Measurements from ENCODE around the gene VTCN1. TPM values are rescaled to one million over a fixed set of nuclear protein-coding genes. Genes with fewer than 3 reads are reported as not detected.

The VTCN1 gene
- total RNA-seq, 4 donors from 2014 or later: not detected

DNA sequence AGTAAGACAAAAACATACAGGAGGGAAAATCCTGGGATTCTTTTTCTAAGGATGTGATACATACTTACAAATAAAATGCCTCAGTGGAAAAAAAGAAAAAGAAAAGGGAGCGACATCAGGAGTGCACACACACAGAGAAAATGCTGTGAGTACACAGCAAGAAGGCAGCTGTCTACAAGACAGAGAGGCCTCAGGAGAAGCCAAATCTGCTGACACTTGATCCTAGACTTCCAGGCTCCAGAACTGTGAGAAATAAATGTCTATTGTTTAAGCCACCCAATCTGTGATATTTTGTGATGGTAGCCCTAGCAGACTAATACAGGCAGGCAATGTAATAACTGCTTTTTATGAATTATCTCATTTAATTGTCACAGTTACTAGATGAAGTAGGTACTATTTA lies 72.2 kb downstream of the VTCN1 start:
- Histone ChIP-seq H3K27ac (replicated peaks in 1 of 4) (no peak overlapping the region), H3K4me1 (no peaks in the 10 kb centered on the region), H3K36me3 (no peaks in the 10 kb centered on the region), H3K4me3 (no peak overlapping the region), H3K27me3 (no peaks in the 10 kb centered on the region), H3K9me3 (no peaks in the 10 kb centered on the region)
- TF ChIP-seq EP300 (IDR thresholded peaks at IDR 0.05) (no peak), POLR2A (IDR thresholded peaks at IDR 0.05; ENCODE audit: low read depth) (no peak), POLR2AphosphoS5 (IDR thresholded peaks at IDR 0.05) (no peak)
- TF ChIP-seq, protein P1, sequence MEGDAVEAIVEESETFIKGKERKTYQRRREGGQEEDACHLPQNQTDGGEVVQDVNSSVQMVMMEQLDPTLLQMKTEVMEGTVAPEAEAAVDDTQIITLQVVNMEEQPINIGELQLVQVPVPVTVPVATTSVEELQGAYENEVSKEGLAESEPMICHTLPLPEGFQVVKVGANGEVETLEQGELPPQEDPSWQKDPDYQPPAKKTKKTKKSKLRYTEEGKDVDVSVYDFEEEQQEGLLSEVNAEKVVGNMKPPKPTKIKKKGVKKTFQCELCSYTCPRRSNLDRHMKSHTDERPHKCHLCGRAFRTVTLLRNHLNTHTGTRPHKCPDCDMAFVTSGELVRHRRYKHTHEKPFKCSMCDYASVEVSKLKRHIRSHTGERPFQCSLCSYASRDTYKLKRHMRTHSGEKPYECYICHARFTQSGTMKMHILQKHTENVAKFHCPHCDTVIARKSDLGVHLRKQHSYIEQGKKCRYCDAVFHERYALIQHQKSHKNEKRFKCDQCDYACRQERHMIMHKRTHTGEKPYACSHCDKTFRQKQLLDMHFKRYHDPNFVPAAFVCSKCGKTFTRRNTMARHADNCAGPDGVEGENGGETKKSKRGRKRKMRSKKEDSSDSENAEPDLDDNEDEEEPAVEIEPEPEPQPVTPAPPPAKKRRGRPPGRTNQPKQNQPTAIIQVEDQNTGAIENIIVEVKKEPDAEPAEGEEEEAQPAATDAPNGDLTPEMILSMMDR (IDR thresholded peaks at IDR 0.05): no peak
- WGBS: 93% methylated on average over 1 of the region's 1 CpG
- no peak for DNase-seq (ENCODE audit: extremely low spot score)
- intact Hi-C loops (cut with DNase I): no loop called here

DNA sequence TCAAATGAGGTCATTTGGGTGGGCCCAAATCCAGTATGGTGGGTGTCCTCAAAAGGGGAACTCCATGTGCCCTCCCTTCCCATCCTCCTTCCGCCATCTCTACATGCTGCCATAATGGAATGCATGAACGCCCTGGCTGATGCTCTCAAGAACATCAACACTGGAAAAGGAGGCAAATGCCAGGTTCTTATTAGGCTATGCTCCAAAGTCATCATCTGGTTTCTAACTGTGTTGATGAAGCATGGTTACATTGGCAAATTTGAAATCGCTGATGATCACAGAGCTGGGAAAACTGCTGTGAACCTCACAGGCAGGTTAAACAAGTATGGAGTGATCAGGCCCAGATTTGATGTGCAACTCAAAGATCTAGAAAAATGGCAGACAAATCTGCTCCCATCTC lies 72.6 kb downstream of the VTCN1 start:
- Histone ChIP-seq H3K27me3 (no peaks in the 10 kb centered on the region), H3K27ac (replicated peaks in 1 of 4) (no peak overlapping the region), H3K4me1 (no peaks in the 10 kb centered on the region), H3K4me3 (no peak overlapping the region), H3K9me3 (no peaks in the 10 kb centered on the region), H3K36me3 (no peaks in the 10 kb centered on the region)
- DNase-seq (ENCODE audit: extremely low spot score): no peak
- 100% methylated on average over 3 of the region's 3 CpGs for WGBS
- intact Hi-C loops (cut with DNase I): no loop called here
- TF ChIP-seq EP300 (IDR thresholded peaks at IDR 0.05) (no peak), POLR2A (IDR thresholded peaks at IDR 0.05; ENCODE audit: low read depth) (no peak), POLR2AphosphoS5 (IDR thresholded peaks at IDR 0.05) (no peak)
- TF ChIP-seq, protein P1 (IDR thresholded peaks at IDR 0.05): no peak

DNA sequence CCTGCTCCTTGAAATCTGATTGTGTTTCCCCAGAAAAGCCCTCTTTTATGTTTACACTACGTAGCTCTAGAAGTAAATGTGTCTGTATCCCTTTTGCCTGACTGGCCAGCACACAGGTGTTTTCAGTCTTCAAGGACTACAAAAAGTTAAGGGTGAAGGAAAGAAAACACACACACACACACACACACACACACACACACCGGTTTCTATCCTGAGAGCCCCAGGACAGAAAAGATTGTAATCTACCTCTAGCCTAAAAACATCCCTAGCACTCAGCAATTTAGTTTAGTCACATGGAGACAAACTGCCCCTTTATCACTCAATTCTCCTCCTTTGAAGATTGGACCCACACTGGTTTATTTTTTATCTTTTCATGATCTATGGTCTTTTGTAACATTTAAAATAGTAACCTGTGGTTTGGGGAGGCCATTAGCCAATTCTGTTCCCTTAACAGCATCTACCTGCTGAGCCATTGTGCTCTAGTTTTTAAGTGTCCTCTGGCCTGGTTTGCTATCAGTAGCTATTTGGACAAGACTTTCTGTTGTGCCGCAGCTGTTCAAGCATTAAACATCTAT lies 73.4 kb downstream of the VTCN1 start:
- 83% methylated on average over 3 of the region's 3 CpGs for WGBS
- no peak overlapping the region for H3K4me3 ChIP-seq
- H3K27me3 ChIP-seq: no peaks in the 10 kb centered on the region
- TF ChIP-seq, protein P1 (IDR thresholded peaks at IDR 0.05): no peak
- TF ChIP-seq POLR2AphosphoS5 (IDR thresholded peaks at IDR 0.05) (no peak), POLR2A (IDR thresholded peaks at IDR 0.05; ENCODE audit: low read depth) (no peak), EP300 (IDR thresholded peaks at IDR 0.05) (no peak)
- no peak for DNase-seq (ENCODE audit: extremely low spot score)
- intact Hi-C loops (cut with DNase I): no loop called here
- no peaks in the 10 kb centered on the region for H3K4me1 ChIP-seq
- no peaks in the 10 kb centered on the region for H3K36me3 ChIP-seq
- H3K9me3 ChIP-seq: no peaks in the 10 kb centered on the region
- no peak overlapping the region for H3K27ac ChIP-seq (replicated peaks in 1 of 4)

DNA sequence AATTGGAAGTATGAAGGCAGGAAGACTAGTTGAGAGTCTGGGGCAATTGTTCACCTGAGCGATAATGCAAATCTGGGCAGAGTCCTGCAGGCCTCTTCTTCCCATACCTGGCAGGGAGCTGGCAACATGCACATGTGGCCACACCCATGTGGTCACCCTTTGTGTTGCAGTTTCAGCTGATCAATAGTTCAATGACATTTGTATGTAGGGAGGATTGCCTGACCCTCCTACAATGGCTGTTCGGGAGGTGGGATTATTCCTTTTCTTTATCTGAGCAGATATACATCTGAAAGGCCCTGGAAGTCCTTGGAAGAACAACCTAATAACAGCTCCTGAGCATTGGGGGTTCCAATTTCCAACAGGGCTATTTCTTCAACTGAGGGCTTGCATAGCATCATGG lies 74.0 kb downstream of the VTCN1 start:
- Histone ChIP-seq H3K27me3 (no peaks in the 10 kb centered on the region), H3K4me1 (no peaks in the 10 kb centered on the region), H3K27ac (replicated peaks in 1 of 4) (no peak overlapping the region), H3K36me3 (no peaks in the 10 kb centered on the region), H3K9me3 (no peaks in the 10 kb centered on the region), H3K4me3 (no peak overlapping the region)
- WGBS: 87% methylated on average over 2 of the region's 2 CpGs
- intact Hi-C loops (cut with DNase I): no loop called here
- DNase-seq (ENCODE audit: extremely low spot score): no peak
- TF ChIP-seq POLR2A (IDR thresholded peaks at IDR 0.05; ENCODE audit: low read depth): no peak
- TF ChIP-seq, protein P1 (IDR thresholded peaks at IDR 0.05): no peak
- no peak for TF ChIP-seq POLR2AphosphoS5 (IDR thresholded peaks at IDR 0.05)
- no peak for TF ChIP-seq EP300 (IDR thresholded peaks at IDR 0.05)

DNA sequence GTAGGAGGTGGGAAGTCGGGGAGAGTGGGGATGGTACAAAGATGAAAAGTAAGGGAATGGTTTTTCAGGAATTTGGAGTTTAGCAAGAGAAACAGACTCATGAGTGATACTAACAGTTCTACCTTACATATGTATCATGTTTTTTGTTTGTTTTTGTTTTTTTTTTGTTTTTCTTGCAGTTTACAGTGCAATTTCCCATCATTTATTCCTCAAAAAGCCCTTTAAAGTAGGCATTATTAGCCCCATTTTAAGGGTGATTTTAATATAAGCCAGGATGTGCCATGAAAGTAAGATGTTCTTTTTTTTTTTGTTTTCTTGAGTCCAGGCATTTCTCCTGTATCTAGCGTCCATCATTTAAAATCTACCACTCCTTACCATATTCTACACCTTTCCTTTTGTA lies 75.4 kb downstream of the VTCN1 start:
- H3K27me3 ChIP-seq: no peaks in the 10 kb centered on the region
- H3K27ac ChIP-seq (replicated peaks in 1 of 4): no peak overlapping the region
- intact Hi-C loops (cut with DNase I): no loop called here
- no peaks in the 10 kb centered on the region for H3K9me3 ChIP-seq
- TF ChIP-seq, protein P1 (IDR thresholded peaks at IDR 0.05): no peak
- no peak for TF ChIP-seq POLR2AphosphoS5 (IDR thresholded peaks at IDR 0.05)
- TF ChIP-seq EP300 (IDR thresholded peaks at IDR 0.05): no peak
- TF ChIP-seq POLR2A (IDR thresholded peaks at IDR 0.05; ENCODE audit: low read depth): no peak
- DNase-seq (ENCODE audit: extremely low spot score): no peak
- H3K36me3 ChIP-seq: no peaks in the 10 kb centered on the region
- no peak overlapping the region for H3K4me3 ChIP-seq
- no peaks in the 10 kb centered on the region for H3K4me1 ChIP-seq
- 86% methylated on average over 2 of the region's 2 CpGs for WGBS
